Mesodermal cell (in vitro differentiated cells): ENCODE data around the gene SCYGR2. TPM values are rescaled to one million over a fixed set of nuclear protein-coding genes. Genes with fewer than 3 reads are reported as not detected.
A peak's percentile ranks its signal among the peaks of the same experiment; 100 is the strongest.
"Not testable (repeated sequence)": the region's sequence is repeated elsewhere in the genome, so short reads cannot be mapped to it uniquely, and the experiment has no call there.

Experiments
- H3K27ac ChIP-seq: 2 replicates; pipeline ENCODE4 v1.7.0; 2013; ENCODE audit warnings: mild to moderate bottlenecking, low read depth, low read length, moderate library complexity; ENCODE audit not compliant: severe bottlenecking
- H3K36me3 ChIP-seq: 2 replicates; pipeline ENCODE4 v1.7.1; 2013; ENCODE audit warnings: mild to moderate bottlenecking, low read length, moderate library complexity; ENCODE audit not compliant: control insufficient read depth, insufficient read depth
- H3K4me1 ChIP-seq: one replicate; pipeline ENCODE4 v1.7.1; 2013; ENCODE audit warnings: mild to moderate bottlenecking, low read length; ENCODE audit not compliant: insufficient read depth, control insufficient read depth, poor library complexity, severe bottlenecking
- H3K4me3 ChIP-seq: 2 replicates; pipeline ENCODE4 v1.7.0; 2013; ENCODE audit warnings: low read length, control low read depth, mild to moderate bottlenecking; ENCODE audit not compliant: insufficient read depth, poor library complexity, severe bottlenecking; ENCODE audit errors: extremely low read depth
- H3K9me3 ChIP-seq: 2 replicates; pipeline ENCODE4 v1.7.1; 2013; ENCODE audit warnings: mild to moderate bottlenecking, low read length, moderate library complexity; ENCODE audit not compliant: control insufficient read depth
- WGBS, 2 experiments: methylation state at CpG; one replicate each; pipeline ENCODE4 v1.1.5; 2013; ENCODE audit warnings: missing lambda C conversion rate in 2 of 2; ENCODE audit not compliant: insufficient coverage in 2 of 2; 5-methylcytosine and 5-hydroxymethylcytosine counted together
- polyA plus RNA-seq, 2 experiments: library from polyadenylated mRNA; stranded (reverse); fragments of 50-300 nt; gene quantifications; one replicate each; pipeline ENCODE4 v1.2.3, GENCODE V29; 2013

SCYGR2 gene
- polyA plus RNA-seq (2013, experiment 1 of 2) = not detected
- polyA plus RNA-seq (2013, experiment 2 of 2) = not detected

- not testable (repeated sequence) for H3K9me3 ChIP-seq, H3K36me3 ChIP-seq, H3K4me1 ChIP-seq, H3K27ac ChIP-seq, H3K4me3 ChIP-seq
- 94 to 95% methylated on average over 5 to 6 of the region's 16 CpGs for WGBS, 2 experiments
Observed at GRCh38 chr2:227598835-227599503, at the start of gene SCYGR2. TSS of gene SCYGR2 (plus strand) at chr2:227598893. CDS start at chr2:227598893, 0 bp downstream.

DNA sequence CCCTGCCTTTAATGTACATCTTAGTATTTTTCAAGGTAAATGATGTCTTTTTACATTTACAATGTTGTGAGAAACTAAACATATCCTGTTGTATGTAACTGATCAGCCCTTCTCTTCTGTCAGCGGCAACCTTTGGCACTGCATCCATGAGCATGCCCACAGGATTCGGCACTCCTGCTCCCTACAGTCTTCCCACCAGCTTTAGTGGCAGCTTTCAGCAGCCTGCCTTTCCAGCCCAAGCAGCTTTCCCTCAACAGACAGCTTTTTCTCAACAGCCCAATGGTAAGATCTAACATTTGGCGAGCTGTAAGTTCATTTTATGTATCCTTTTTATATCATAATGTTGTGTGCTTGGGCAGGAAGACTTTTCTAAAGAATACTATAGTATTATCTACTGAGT is 46.9 kb upstream of the SCYGR2 start:
- no peaks in the 10 kb centered on the region for H3K9me3 ChIP-seq
- H3K27ac ChIP-seq = no peak overlapping the region
- 100% methylated on average over 2 of the region's 3 CpGs for WGBS, 2 experiments
- H3K36me3 ChIP-seq = peaks cover 62% of the 10 kb centered on the region
- no peak overlapping the region for H3K4me3 ChIP-seq
- no peaks in the 10 kb centered on the region for H3K4me1 ChIP-seq

DNA sequence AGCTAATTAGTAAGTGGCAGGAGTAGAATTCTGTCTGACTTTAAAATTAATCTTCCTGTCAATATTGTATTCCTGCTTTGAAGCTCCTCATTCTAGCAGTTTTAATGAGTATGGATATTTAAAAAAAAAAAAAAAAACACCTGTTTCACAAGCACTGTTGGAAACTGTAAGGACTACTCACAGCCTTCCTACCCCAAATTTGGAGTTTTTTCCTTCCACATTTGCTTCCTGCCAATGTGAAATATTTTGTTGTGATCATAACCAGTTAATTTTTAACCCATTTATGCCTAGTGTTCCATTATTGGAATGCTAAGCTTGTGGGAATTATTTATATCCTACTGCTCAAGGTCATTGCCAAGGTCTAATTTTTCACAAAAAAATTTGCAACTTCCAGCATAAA is 36.1 kb upstream of the SCYGR2 start:
- Histone ChIP-seq H3K36me3 (peaks cover 15% of the 10 kb centered on the region), H3K27ac (no peak overlapping the region), H3K9me3 (no peaks in the 10 kb centered on the region), H3K4me1 (no peaks in the 10 kb centered on the region), H3K4me3 (no peak overlapping the region)

- Histone ChIP-seq H3K4me1 (no peaks in the 10 kb centered on the region), H3K27ac (no peak overlapping the region), H3K36me3 (peaks cover 7% of the 10 kb centered on the region), H3K4me3 (no peak overlapping the region), H3K9me3 (no peaks in the 10 kb centered on the region)
- 90 to 100% methylated on average over 1 of the region's 1 CpG for WGBS, 2 experiments
Observed at GRCh38 chr2:227565080-227565479, 33.6 kb upstream of the SCYGR2 start.

DNA sequence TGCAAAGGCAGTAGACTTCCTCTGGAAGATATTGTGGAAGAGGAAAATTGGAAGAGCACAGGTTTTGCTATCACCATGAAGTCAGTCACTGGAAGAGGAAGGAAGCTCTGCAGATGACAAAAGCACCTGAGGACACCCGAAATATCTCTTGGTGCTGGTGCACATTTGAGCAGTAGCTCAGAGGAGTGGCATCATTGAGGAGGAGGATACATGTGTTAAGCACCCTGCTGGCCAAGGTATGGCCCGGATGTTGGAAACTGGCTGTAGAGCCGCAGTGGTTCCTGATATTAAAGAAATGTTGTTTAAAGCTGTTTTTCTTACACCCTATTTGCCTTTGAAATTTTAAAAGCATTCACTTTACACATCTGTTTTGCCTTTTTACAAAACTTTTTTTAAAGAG is 32.7 kb upstream of the SCYGR2 start:
- peaks cover 9% of the 10 kb centered on the region for H3K4me1 ChIP-seq
- H3K9me3 ChIP-seq = no peaks in the 10 kb centered on the region
- WGBS, 2 experiments = 25 to 46% methylated on average over 1 of the region's 3 CpGs
- H3K4me3 ChIP-seq = no peak overlapping the region
- peaks cover 7% of the 10 kb centered on the region for H3K36me3 ChIP-seq
- H3K27ac ChIP-seq = no peak overlapping the region

GRCh38 chr2:227568852-227569169 is 29.9 kb upstream of the SCYGR2 start:
- peaks cover 7% of the 10 kb centered on the region for H3K36me3 ChIP-seq
- no peaks in the 10 kb centered on the region for H3K9me3 ChIP-seq
- no CpG with 5 or more reads among the region's 2 CpGs for WGBS, 2 experiments
- H3K4me3 ChIP-seq = no peak overlapping the region
- no peak overlapping the region for H3K27ac ChIP-seq
- H3K4me1 ChIP-seq = peaks cover 14% of the 10 kb centered on the region

GRCh38 chr2:227570615-227571014 is 28.1 kb upstream of the SCYGR2 start:
- Histone ChIP-seq H3K36me3 (peaks cover 6% of the 10 kb centered on the region), H3K27ac (peak overlapping the region; percentile 46), H3K9me3 (no peaks in the 10 kb centered on the region), H3K4me3 (no peak overlapping the region), H3K4me1 (peaks cover 14% of the 10 kb centered on the region)
- 50 to 85% methylated on average over 1 of the region's 1 CpG for WGBS, 2 experiments

DNA sequence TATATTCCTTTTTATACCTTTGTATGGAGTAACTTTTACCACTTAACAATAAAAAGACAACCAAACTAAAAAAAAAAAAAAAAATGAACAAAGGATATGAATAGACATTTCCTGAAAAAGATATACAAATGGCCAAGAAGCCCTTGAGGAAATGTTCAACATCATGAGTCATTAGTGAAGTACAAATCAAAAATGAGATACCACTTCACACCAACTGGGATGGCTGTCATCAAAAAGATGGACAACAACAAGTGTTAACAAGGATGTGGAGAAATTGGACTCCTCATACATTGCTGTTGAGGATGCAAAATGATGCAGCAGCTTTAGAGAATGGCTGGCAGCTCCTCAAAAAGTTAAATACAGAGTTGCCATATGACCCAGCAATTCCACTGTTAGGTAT is 22.6 kb upstream of the SCYGR2 start:
- Histone ChIP-seq H3K36me3 (no peaks in the 10 kb centered on the region), H3K4me1 (peaks cover 14% of the 10 kb centered on the region), H3K4me3 (no peak overlapping the region), H3K9me3 (no peaks in the 10 kb centered on the region), H3K27ac (no peak overlapping the region)

DNA sequence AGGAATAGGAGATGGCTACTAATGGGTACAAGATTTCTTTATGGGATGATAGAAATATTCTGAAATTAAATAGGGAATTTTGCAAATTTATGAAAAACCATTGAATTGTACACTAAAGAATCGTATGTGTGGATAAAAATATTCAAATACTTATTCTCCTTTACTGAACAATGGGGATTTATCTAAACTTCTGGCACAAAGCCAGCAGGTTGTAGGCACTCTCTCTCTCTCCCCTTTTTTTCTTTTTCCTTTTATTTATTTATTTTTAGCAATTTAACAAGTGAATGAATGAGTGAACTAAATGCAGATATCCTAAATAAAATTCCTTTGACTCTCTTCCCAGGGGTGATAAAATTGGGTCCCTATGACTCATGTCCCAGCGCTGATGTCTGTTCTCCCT is 21.9 kb upstream of the SCYGR2 start:
- no peaks in the 10 kb centered on the region for H3K36me3 ChIP-seq
- H3K4me1 ChIP-seq = peaks cover 10% of the 10 kb centered on the region
- no peaks in the 10 kb centered on the region for H3K9me3 ChIP-seq
- WGBS, 2 experiments = 80% methylated on average over 1 of the region's 2 CpGs; no CpG with 5 or more reads in 1 of the 2 experiments
- no peak overlapping the region for H3K27ac ChIP-seq
- no peak overlapping the region for H3K4me3 ChIP-seq

- Histone ChIP-seq H3K36me3 (no peaks in the 10 kb centered on the region), H3K4me3 (no peak overlapping the region), H3K27ac (no peak overlapping the region), H3K9me3 (peaks cover 7% of the 10 kb centered on the region), H3K4me1 (peaks cover 10% of the 10 kb centered on the region)
- WGBS, 2 experiments = 83% methylated on average over 1 of the region's 2 CpGs; no CpG with 5 or more reads in 1 of the 2 experiments
Observed at GRCh38 chr2:227577555-227577954, 21.1 kb upstream of the SCYGR2 start.

DNA sequence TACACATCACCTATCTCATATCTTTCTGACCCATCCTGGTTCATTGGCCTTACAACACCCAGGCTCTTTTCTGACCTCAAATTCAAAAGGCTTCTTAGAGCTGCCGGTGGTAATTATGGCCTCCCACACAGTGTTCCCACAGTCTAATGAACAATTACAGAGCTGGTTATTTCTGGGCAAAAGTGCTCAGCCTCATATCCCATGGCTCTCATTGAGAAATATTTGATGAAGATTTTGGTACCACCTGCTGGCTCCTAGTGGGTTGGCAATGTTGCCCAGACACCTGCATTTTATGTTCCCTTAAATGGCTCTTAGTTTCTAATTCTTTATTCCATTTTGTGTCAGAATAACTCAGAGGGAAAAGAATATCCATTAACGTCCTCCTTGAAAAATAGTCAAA is 20.1 kb upstream of the SCYGR2 start:
- Histone ChIP-seq H3K4me3 (no peak overlapping the region), H3K36me3 (no peaks in the 10 kb centered on the region), H3K27ac (no peak overlapping the region), H3K4me1 (peaks cover 10% of the 10 kb centered on the region), H3K9me3 (peaks cover 11% of the 10 kb centered on the region)
- WGBS, 2 experiments = 100% methylated on average over 1 of the region's 2 CpGs
